Suprapubic skin (tissue), 3 donors: Measurements from ENCODE around the gene CPEB4.

ENCODE experiments used
- CTCF ChIP-seq, 2 donors: fragments of 200-600 bp in 1 of 2; fragments of 450-650 bp in 1 of 2; sonication (generic) in 1 of 2; IDR thresholded peaks; one replicate each; pipeline ENCODE4 v1.5.1; 2016 to 2019; ENCODE audit warnings: antibody characterized with exemption in 2 of 2, mild to moderate bottlenecking in 1 of 2, moderate library complexity in 1 of 2
- POLR2A ChIP-seq, 2 donors: fragments of 450-650 bp; IDR thresholded peaks; one replicate each; pipeline ENCODE4 v1.6.1; 2017; ENCODE audit warnings: antibody characterized with exemption in 2 of 2, mild to moderate bottlenecking in 2 of 2, moderate library complexity in 2 of 2

GRCh38 chr5:174011441-174011840 is 123.3 kb downstream of the CPEB4 start:
- TF ChIP-seq CTCF (IDR thresholded peaks at IDR 0.05) (no peak), POLR2A (IDR thresholded peaks at IDR 0.05) (no peak)
